ENCODE data around the gene IFT80. TPM values are rescaled to one million over a fixed set of nuclear protein-coding genes. Genes with fewer than 3 reads are reported as not detected.
A peak's percentile ranks its signal among the peaks of the same experiment; 100 is the strongest.

Gene IFT80
- total RNA-seq, 4 donors from 2014 or later, result 43.8 to 111 (median 51.0) TPM

DNA sequence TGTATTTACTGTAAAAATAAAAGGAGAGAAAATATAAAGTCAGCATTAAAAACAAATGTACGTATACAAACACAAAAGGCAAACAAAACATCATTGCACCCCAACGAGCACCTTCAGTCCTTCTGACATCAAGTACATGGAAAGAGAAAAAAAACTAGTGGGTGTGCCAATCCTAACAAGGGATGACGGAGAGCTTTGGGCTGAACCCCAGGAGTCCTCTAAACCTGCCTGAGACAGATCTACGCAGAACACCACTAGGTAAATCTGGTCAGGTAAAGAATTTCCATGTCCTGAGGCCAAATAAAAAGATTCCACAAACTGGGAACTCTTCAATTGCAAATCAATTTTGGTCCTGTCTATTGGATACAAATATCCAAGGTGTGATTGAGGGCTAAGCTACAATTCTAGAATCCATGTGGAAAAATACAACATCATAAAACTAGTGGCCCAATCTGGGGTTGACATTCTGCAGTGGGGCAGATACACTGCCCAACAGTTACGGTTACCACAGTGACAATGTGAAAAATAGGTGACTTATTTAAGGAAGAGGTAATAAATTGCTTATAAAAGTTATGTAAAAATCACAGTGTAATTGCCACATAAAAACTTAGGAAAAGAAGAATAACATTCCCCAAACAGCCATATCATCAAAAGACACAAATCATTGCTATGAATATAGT lies 14.2 kb downstream of the IFT80 start:
- Histone ChIP-seq H3K36me3 (no peaks in the 10 kb centered on the region), H3K4me1 (no peaks in the 10 kb centered on the region), H3K9me3 (no peaks in the 10 kb centered on the region), H3K27me3 (no peaks in the 10 kb centered on the region), H3K4me3 (replicated peaks in 1 of 3) (no peak overlapping the region), H3K27ac (peak overlapping the region; percentile 11 to 19 (median 11))
- WGBS, 2 donors, result 47 to 57% methylated on average over 5 of the region's 5 CpGs
- DNase-seq, result peak; percentile 68 to 69
- intact Hi-C loops (cut with DNase I), result no loop called here
- TF ChIP-seq POLR2A (IDR thresholded peaks at IDR 0.05), result no peak
- TF ChIP-seq, protein P1, sequence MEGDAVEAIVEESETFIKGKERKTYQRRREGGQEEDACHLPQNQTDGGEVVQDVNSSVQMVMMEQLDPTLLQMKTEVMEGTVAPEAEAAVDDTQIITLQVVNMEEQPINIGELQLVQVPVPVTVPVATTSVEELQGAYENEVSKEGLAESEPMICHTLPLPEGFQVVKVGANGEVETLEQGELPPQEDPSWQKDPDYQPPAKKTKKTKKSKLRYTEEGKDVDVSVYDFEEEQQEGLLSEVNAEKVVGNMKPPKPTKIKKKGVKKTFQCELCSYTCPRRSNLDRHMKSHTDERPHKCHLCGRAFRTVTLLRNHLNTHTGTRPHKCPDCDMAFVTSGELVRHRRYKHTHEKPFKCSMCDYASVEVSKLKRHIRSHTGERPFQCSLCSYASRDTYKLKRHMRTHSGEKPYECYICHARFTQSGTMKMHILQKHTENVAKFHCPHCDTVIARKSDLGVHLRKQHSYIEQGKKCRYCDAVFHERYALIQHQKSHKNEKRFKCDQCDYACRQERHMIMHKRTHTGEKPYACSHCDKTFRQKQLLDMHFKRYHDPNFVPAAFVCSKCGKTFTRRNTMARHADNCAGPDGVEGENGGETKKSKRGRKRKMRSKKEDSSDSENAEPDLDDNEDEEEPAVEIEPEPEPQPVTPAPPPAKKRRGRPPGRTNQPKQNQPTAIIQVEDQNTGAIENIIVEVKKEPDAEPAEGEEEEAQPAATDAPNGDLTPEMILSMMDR (IDR thresholded peaks at IDR 0.05), result peak in 1 of 6 experiments; percentile 8

DNA sequence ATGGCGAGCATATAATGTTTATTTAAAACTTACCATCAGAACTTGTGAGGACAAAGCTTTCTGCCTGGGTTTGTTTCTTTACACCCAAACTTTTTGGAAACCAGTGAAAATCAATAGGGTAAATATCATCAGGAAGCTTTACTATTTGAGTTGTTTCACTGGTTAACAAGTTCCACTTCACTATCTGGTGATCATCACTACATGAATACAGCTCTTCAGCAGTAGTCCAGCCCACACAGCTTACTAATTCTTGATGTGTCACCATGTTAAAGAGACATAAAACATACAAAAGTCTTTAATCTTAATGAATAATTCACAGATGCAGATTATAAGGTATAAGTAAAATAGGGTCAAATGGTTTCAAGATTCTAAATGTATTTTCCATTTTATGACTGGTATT lies 17.6 kb downstream of the IFT80 start:
- H3K4me3 ChIP-seq (replicated peaks in 1 of 3), result no peak overlapping the region
- DNase-seq, result no peak
- peaks cover 0 to 4% of the 10 kb centered on the region in 2 donors for H3K36me3 ChIP-seq
- no peaks in the 10 kb centered on the region for H3K9me3 ChIP-seq
- intact Hi-C loops (cut with DNase I), result no loop called here
- no peak overlapping the region for H3K27ac ChIP-seq
- WGBS, 2 donors, result 98 to 100% methylated on average over 1 of the region's 1 CpG
- H3K4me1 ChIP-seq, result no peaks in the 10 kb centered on the region
- no peaks in the 10 kb centered on the region for H3K27me3 ChIP-seq
- TF ChIP-seq, protein P1 (IDR thresholded peaks at IDR 0.05), result no peak
- TF ChIP-seq POLR2A (IDR thresholded peaks at IDR 0.05), result no peak

DNA sequence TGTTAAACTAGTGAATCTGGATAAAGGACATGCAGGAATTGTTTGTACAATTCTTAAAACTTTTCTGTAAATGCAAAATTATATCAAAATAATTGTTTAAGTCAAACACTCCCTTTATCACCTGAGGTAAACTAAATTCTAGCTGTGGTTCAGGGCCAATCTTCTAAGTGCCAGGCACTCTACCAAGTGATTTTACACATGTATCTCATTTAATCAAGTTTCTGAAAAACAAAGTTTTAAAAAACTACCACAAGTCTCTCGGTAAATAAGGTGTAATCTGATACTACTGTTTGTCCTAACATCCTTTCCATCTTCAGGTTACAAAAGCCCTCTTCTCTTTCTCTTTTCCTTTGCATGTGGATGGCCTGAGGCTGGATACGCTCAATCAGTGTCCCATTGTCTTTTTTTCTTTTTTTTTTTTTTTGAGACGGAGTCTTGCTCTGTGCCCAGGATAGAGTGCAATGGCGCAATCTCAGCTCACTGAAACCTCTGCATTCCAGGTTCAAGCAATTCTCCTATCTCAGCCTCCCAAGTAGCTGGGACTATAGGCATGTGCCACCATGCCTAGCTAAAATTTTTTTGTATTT lies 19.3 kb downstream of the IFT80 start:
- H3K9me3 ChIP-seq, result no peaks in the 10 kb centered on the region
- no peak for DNase-seq
- WGBS, 2 donors, result 73 to 85% methylated on average over 4 of the region's 4 CpGs
- intact Hi-C loops (cut with DNase I), result no loop called here
- H3K27ac ChIP-seq, result no peak overlapping the region
- no peak for TF ChIP-seq POLR2A (IDR thresholded peaks at IDR 0.05)
- TF ChIP-seq, protein P1 (IDR thresholded peaks at IDR 0.05), result no peak
- H3K36me3 ChIP-seq, result peaks cover 0 to 4% of the 10 kb centered on the region in 2 donors
- no peaks in the 10 kb centered on the region for H3K27me3 ChIP-seq
- H3K4me1 ChIP-seq, result no peaks in the 10 kb centered on the region
- no peak overlapping the region for H3K4me3 ChIP-seq (replicated peaks in 1 of 3)

DNA sequence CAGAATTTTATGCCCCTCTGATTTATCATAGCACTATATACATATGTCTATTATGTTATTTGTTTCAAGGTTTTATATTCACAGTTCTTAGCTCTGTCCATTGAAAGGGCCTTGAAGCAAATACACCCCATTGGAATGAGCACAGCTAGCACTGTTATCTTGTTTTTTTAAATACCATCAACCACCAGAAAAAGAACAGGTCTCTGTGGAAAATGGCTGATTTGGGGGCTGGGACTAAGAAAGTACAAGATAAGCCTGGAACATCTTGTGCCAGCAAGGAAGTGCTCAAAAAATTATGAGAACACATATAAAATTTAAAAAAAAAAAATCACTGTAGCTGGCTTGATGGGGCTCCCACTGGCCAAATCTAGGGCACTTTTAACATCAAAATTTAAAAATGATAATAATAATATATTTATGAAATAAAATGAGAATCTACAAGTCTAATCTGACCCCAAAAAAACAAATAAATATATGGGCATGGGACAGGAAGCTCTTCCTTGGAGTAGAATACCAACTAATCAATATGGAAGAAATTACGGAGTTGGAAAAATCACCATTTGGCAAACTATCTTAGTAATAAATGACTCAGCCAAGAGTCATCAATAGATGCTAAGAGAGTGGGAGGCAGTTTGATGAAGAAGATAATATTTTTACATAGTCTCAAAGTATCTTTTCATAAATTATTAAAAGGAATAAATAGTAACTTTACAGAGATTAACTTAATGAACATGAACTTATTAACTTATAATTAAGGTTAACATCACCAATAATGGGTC lies 20.5 kb downstream of the IFT80 start:
- Histone ChIP-seq H3K9me3 (no peaks in the 10 kb centered on the region), H3K4me3 (replicated peaks in 1 of 3) (no peak overlapping the region), H3K27me3 (no peaks in the 10 kb centered on the region), H3K36me3 (peaks cover 0 to 9% of the 10 kb centered on the region in 2 donors), H3K4me1 (no peaks in the 10 kb centered on the region), H3K27ac (no peak overlapping the region)
- no peak for DNase-seq
- TF ChIP-seq, protein P1 (IDR thresholded peaks at IDR 0.05), result no peak
- no peak for TF ChIP-seq POLR2A (IDR thresholded peaks at IDR 0.05)
- 91 to 92% methylated on average over 1 of the region's 1 CpG for WGBS, 2 donors
- intact Hi-C loops (cut with DNase I), result no loop called here

DNA sequence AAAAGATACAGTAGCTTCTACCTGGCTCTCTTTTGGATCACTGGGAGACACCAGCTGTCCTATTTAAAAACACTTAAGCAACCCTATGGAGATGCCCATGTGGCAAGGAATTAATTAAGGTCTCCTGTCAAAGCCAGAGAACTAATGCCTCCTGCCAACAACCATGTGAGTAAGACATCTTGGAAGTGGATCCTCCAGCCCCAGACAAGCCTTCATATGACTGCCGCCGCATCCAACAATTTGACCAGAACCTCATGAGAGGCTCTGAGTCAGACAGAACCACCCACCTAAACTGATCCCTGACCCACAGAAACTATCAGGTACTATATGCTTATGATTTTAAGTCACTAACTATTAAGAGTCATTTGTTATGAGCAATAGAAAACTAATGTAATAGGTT lies 22.3 kb downstream of the IFT80 start:
- WGBS, 2 donors, result 100% methylated on average over 2 of the region's 2 CpGs
- H3K27ac ChIP-seq, result no peak overlapping the region
- no peak overlapping the region for H3K4me3 ChIP-seq (replicated peaks in 1 of 3)
- H3K4me1 ChIP-seq, result no peaks in the 10 kb centered on the region
- H3K27me3 ChIP-seq, result no peaks in the 10 kb centered on the region
- intact Hi-C loops (cut with DNase I), result no loop called here
- peaks cover 0 to 9% of the 10 kb centered on the region in 2 donors for H3K36me3 ChIP-seq
- no peak for DNase-seq
- TF ChIP-seq POLR2A (IDR thresholded peaks at IDR 0.05), result no peak
- TF ChIP-seq, protein P1 (IDR thresholded peaks at IDR 0.05), result no peak
- no peaks in the 10 kb centered on the region for H3K9me3 ChIP-seq

Data from thyroid gland (tissue), 4 donors.